HTR-8/SVneo (cell line): ENCODE data around the gene ZDHHC5.
"Not testable (repeated sequence)": the region's sequence is repeated elsewhere in the genome, so short reads cannot be mapped to it uniquely, and the experiment has no call there.

Experiments
- DNase-seq: peaks from one replicate; pipeline ENCODE4 v3.0.0; 2011; ENCODE audit warnings: low spot score, mixed read lengths; ENCODE audit not compliant: insufficient read length
- FAIRE-seq: peaks from 2 replicates; lab custom pipeline; 2011; peaks lifted over from hg19 to GRCh38; lab: Jason Lieb, UNC

The ZDHHC5 gene

GRCh38 chr11:57658023-57658361 lies 9.9 kb upstream of the ZDHHC5 start:
- no peak for DNase-seq
- FAIRE-seq: no peak

- DNase-seq (no peak), FAIRE-seq (no peak)
Observed at GRCh38 chr11:57659669-57660068, 8.2 kb upstream of the ZDHHC5 start.

DNA sequence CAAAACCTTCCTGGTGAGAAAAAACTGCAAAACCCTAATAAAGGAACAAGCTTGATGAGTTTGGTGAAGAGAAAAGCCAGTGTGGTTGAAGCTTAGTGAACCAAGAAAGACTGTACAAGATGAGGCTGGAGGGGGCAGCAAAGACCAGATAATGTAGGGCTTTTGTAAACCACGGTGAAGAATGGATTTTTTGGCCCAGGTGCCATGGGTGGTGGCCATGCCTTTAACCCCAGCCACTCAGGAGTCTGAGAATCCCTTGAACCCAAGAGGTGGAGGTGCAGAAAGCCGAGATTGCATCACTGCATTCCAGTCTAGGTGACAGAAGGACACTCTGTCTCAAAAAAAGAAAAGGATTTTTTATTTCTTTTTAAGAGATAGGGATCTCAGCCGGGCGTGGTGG lies 5.0 kb upstream of the ZDHHC5 start:
- no peak for FAIRE-seq
- no peak for DNase-seq

GRCh38 chr11:57663975-57664374 lies 3.9 kb upstream of the ZDHHC5 start:
- FAIRE-seq (no peak), DNase-seq (no peak)

DNA sequence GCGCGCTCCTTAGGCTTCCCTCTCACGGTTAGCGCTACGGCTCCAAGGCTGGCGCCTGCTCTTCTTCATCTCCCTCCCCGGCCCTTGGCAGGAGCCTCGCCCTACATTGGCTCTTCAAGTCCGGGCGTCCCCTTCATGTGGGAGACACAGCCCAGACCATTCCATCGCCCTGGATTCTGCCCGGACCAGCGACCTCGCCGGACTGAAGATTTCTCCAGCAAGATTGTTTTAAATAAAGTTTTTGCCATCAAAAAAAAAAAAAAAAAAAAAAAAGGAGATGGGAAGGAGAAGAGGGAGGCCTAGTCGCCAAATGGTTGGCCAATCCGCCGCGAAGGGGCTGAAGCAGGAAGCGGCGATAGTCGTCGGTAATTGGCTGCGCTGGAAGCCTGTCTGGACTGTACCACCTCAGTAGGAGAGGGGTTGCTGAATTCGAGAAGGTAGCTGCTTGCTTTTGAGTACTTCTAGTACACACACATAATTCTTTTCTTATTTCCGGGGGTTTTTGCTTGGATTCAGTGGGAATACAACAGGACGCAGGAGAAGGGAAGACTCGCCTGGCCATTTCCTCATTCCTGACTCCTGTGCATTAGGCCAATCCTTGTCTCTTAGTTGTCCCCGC lies 688 bp upstream of the ZDHHC5 start:
- FAIRE-seq (peak; percentile 49), DNase-seq (peak; percentile 96)

DNA sequence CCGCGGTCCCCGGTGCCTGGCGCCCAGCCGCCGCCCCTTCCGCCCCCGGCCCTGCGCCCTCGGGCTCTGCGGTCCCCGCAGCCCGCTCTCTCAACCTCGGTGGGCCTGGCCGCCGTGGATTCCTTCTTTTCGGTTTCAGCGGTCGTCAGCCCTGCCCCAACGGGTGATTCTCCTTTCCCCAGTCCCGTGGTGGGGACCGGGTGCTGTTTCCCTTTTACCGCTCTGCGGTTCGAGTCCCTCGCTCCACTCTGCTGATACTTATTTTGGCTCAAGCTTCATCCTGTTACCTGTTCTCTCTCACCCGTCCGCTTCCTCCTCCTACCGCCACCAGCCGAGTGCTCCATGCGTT lies 494 bp downstream of the ZDHHC5 start:
- DNase-seq: no peak
- FAIRE-seq: no peak

GRCh38 chr11:57674251-57674650 lies 6.3 kb downstream of the ZDHHC5 start:
- DNase-seq: no peak

DNA sequence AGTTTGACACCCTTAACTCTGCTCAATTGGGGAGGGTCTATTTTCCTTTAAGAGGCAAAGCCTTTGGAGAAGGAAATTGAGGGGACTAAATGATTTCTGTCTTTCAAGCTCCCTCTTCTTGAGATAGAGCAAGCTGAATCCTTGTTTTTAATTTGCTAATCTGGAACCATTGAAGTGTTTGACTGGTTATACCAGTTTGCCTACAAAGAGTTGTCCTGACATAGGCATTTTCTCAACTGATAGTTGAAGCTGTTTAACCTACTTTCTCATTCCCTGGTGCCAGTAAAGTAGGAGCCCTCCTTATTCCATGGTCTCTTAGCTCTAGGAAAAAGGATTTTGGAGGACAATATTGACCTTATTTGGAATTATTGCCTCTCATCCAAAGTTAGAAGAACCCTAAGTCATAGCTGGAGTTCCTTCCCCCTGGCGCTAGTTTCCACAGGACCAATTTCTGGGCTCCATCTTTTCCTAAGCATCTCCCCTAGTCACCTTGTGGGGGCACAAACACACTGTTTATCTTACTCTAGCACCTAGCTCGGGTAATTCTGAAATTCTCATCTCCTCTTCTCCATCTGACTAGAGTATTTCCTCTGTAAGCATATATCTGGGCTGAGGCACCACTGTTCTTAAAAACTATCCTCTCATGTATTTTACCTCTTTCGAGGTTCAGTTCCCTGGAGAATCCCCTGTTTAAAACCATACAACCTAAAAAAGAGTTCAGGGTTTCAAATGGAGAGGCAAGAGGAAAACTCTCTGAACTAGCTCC lies 7.4 kb downstream of the ZDHHC5 start:
- no peak for FAIRE-seq
- DNase-seq: no peak

More at GRCh38 chr11:57674251-57674650, 6.3 kb downstream of the ZDHHC5 start:
- FAIRE-seq: no peak

DNA sequence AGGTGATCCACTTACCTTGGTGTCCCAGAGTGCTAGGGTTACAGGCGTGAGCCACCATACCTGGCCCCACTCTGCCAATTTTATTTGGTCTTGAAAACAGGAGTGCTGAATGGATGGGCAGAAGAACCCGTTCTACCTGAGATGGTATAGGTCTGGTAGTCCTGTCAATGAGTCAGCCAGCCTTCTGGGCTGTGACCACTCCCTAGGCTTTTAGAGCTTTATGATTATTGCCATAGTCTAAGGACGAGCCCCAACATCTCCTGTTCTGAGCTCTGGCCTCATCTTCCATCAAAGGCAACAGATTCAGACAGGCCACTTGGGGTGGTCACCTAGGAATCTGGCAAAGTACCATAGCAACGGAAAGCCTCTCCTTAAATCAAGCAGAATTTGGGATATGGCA lies 11.5 kb downstream of the ZDHHC5 start:
- FAIRE-seq (no peak), DNase-seq (no peak)

GRCh38 chr11:57680552-57680874 lies 12.6 kb downstream of the ZDHHC5 start:
- no peak for DNase-seq
- no peak for FAIRE-seq

DNA sequence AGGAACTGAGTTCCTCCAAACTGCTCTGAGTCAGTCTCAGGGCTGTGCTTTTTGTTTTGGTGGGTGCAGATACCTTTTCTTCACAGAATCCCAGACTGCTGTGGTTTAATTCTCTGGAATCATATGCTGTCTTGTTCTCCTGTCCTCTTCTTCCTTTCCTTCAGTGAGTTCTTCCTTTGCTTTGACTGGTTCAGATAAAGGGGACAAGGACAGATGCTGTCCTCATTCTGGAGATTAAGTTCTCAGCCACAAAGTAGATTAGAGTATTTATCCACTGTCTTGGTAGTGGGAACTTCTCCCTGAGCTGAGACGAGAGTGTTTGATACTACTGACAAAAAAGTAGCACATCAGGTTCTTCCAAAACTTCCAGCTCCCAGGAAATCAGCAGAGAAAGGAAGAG lies 13.3 kb downstream of the ZDHHC5 start:
- FAIRE-seq (no peak), DNase-seq (no peak)

DNA sequence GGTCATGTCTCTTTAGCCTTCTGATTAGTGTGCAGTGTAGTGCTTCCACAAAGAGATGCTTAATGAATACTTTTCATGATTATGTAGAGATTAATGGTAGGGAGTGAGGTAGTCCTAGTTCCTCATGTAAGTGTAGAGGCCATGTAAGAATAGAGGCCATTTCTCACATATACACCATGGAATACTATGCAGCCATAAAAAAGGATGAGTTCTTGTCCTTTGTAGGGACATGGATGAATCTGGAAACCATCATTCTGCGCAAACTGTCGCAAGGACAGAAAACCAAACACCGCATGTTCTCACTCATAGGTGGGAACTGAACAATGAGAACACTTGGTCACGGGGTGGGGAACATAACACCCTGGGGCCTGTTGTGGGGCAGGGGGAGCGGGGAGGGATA lies 22.6 kb downstream of the ZDHHC5 start:
- not testable (repeated sequence) for FAIRE-seq, DNase-seq

DNA sequence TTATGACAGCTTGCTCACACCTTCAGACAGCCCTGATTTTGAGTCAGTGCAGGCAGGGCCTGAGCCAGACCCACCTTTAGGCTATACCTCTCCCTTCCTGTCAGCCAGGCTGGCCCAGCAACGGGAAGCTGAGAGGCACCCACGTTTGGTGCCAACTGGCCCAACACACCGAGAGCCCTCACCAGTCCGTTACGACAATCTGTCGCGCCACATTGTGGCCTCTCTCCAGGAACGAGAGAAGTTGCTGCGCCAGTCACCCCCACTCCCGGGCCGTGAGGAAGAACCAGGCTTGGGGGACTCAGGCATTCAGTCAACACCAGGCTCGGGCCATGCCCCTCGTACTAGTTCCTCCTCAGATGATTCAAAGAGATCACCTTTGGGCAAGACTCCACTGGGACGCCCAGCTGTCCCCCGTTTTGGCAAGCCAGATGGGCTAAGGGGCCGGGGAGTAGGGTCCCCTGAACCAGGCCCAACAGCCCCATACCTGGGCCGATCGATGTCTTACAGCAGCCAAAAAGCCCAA lies 31.0 kb downstream of the ZDHHC5 start:
- FAIRE-seq (no peak), DNase-seq (no peak)

- no peak for DNase-seq
- no peak for FAIRE-seq
Observed at GRCh38 chr11:57699813-57700212, 31.9 kb downstream of the ZDHHC5 start.

DNA sequence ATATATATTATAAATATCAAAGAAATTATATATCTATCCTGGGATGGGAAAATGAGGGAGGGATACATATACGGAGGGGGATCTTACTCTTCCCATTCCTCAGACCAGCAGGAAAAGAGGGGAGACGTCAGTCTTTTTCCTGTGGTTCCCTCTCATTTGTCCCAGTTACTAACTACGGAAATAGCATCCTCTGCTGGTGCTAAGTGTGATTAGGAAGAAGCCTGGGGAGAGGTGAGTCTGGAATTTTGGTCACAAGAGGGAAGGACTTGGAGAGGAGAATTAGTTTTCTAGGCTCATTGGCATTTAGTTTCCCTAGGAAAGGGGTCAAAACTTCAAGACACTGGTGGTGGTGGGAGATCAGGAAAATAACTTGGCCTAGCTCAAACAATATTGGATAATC lies 32.5 kb downstream of the ZDHHC5 start:
- DNase-seq: no peak
- no peak for FAIRE-seq

- DNase-seq: no peak
- FAIRE-seq: no peak
Observed at GRCh38 chr11:57703341-57703740, 35.4 kb downstream of the ZDHHC5 start.

DNA sequence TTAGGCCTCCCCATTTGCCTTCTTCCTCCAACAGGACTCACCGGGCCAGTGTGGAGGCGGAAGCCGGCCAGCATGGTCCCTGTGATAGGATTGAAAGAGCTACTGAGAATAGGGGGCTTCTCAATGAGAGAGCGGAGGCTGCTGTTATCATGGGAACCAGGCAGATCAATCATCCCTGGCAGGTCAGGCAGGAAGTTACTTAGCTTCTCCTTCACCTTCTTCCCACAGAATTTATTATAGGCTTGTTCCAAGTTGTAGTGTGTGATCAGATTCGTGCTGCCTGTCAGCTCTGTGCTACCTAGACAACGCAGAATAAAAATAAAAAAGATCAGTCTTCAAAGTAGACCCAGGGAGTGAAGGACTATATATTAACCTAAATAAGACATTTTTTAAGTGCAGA lies 37.0 kb downstream of the ZDHHC5 start:
- FAIRE-seq (no peak), DNase-seq (no peak)

DNA sequence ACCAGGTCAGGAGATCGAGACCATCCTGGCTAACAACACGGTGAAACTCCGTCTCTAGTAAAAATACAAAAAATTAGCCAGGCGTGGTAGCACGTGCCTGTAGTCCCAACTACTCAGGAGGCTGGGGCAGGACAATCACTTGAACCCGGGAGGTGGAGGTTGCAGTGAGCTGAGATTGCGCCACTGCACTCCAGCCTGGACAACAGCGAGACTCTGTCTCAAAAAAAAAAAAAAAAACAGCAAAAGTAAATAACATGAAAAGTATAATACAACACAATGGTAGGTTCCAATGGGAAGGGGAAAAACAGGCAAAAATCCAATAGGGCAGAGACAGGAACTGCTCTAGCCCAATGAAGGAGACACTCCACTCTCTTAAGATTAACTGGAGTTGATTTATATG lies 37.5 kb downstream of the ZDHHC5 start:
- not testable (repeated sequence) for DNase-seq, FAIRE-seq

- no peak for FAIRE-seq
- no peak for DNase-seq
Observed at GRCh38 chr11:57709802-57710367, 42.0 kb downstream of the ZDHHC5 start.

DNA sequence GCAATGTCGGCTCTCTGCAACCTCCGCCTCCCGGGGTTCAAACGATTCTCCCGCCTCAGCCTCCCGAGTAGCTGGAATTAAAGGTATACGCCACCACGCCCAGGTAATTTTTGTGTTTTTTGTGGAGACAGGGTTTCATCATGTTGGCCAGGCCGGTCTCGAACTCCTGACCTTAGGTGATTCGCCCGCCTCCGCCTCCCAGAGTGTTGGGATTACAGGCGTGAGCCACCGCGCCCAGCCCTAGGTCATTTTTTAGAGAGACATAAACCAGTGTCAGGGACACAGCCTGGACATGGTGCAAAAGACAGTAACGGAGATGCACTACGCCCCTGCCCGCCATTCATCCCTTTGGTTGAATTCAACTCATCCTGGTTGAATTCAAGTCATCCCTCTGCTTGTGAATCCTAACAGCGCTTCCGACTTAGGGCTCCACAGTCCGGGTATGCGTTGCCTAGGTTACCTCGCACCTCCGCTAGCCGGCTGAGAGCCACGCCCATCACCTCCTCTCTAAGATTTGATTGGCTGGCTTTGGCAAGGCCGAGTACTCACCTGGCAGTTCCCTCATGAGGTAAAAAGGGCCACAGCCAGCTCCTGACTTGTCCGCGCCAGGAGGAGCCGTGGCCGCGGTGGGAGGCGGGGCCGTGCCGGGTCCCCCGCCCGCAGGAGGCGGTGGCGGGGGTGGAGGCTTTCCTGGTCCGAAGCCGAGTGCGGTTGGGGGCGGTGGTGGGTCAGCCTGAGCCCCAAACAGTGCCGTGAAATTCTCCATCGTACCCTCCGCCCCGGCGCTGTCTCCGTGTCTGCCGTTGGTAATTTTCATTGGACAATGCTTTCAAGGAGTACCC lies 43.7 kb downstream of the ZDHHC5 start, which contains the start of gene MED19:
Gene MED19, minus strand, starts transcription at position 802 of the 842 bp plus-strand sequence. Its CDS starts 36 bp downstream, at position 766.
- FAIRE-seq (peak; percentile 86), DNase-seq (peak; percentile 73)
